GM18951 (cell line): ENCODE data around the gene DHX16.

Experiments
- POLR2A ChIP-seq: IDR thresholded peaks from 4 replicates; pipeline ENCODE4 v1.6.1; 2011; ENCODE audit warnings: mild to moderate bottlenecking; ENCODE audit not compliant: insufficient read length, insufficient read depth; ENCODE audit errors: extremely low read depth
- in situ Hi-C: fragments of 300-500 bp; cut with MboI; formaldehyde crosslinking; loops from one replicate; pipeline ENCODE4 v1.12.0; 2022; ENCODE audit warnings: low sequenced_read_pairs, mixed read lengths, inconsistent platforms; ENCODE audit not compliant: unreplicated experiment

DHX16 gene

DNA sequence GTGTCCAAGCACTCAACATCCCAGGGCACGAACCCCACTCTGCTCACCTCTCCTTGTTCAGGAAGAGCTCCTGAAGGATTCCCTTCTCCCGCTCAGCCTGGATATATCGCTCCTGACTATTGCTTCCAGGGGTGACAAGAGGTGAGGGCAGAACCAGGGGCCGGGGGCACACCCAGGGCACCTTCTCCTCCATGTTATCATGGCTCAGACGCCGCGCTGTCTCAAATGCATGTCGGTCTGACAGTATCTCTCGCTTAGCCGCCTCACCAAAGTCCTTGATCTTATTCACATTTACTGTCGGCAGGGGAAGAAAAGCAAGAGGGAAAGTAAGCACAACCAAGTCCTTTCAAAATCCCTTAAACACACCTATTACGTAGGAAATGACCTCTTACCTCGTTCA, 68.8 kb downstream of the DHX16 start:
- in situ Hi-C loops: no loop called here
- no peak for TF ChIP-seq POLR2A
